Hippocampal formation (tissue), 2 donors: ENCODE results near the gene CSPG4.
"Not testable (repeated sequence)": the region's sequence is repeated elsewhere in the genome, so short reads cannot be mapped to it uniquely, and the experiment has no call there.

Experiments
- DNase-seq, 2 donors: peaks; one replicate each; lab custom pipeline; 2025; lab: John Stamatoyannopoulos, UW

CSPG4 gene

DNA sequence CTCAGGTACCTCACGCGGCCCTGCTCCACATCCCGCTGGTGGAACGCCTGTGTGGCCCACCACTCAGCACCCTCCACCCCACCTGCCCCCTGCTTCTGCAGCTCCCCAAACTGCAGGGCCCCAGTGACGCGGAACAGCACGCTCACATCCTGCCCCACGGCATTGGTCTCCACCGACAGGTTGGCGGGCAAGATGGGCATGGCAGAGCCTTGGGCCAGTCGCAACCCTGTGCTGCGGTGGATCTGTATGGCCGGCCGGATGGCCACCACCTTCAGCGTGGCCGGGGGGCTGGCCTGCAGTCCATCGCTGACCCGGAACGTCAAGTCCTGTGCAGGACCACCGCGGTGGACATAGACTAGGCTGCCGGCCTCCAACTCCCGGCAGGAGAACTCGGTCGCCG lies 23.8 kb downstream of the CSPG4 start:
- no peak for DNase-seq

DNA sequence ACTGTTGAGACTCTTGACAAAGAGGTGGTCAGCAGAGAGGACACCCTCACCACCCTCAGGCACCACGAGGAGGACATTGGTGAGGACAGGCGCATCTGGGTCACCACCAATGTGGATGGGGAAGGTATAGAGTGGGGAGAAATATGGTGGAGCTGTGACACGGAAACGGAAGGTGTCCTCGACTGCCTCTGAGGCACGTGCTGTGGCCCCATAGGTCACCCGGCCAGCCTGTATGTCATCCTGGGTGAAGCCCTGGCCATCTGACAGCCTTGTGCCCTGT lies 24.4 kb downstream of the CSPG4 start:
- DNase-seq: no peak

DNA sequence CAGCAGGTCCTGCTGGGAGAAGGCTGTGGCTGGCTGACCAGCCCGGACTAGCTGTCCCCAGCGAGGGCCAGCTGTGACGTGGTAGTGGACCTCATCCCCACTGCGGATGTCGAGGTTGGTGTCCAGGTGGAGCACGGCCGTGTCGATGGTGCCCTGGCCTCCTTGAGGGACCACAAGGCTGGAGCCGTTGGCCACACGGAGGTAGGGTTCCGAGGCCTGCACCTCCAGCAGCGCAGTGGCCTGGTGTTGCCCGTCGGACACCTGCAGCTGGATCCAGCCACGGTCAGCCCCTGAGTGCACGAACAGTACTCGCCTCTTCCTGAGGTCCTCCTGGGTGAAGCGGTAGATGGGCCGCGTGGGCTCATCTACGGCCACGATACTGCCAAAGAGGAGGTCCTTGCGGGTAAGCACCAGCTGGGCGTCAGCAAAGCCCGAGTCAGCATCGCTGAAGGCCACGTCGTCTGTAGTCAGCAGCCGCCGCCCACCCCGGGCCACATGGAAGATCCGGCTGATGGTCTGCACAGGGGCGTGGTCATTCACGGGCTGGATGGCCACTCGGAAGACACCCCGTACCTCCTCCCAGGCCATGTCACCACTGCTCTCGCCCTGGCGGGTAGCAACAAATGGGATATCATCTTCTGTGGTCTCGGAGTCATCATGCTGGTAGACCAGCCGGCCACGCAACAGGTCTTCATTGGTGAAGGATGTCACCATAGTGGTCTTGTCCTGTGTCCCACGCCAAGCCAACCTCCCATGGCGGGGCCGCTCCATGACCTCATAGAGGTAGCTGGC lies 25.0 kb downstream of the CSPG4 start:
- no peak for DNase-seq

DNA sequence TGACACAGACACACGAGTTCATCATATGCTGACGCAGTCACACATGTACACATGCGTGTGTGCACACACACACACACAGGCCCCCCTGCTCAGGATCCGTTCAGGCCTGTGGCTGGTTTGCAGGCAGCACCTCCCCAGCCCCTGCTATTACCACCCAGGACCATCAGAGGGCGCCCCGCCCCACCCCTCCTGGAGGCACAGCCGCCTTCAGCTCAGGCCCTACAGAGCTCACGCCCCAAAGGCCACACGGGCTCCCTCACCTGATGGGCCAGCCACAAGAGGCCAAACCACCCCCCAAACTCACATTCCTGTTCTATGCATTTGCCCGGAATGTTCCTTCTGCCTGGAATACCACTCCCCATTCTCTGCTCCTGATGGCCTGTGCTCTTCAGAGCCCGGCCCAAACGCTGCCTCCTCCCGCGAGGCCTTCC lies 26.4 kb downstream of the CSPG4 start:
- peak in 1 of 2 donors; percentile 43 for DNase-seq

DNA sequence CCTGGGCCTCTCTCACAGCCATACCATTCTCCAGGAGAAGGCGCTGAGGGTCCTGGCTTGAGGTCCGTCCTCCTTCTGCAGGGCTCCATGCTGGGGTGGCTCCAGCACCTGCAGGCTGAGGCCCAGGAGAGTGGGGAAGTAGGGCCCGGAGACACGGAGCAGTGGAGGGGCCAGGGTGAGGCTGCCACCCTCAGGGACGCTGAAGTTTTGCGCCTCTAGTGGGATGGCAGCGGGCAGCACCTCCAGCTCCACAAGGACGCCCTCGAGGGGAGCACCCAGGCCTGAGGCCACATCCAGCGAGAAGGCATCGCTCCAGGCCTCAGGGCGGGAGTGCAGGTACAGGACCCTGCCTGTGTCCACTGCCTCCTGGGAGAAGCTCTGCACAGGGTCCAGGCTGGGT lies 27.5 kb downstream of the CSPG4 start:
- DNase-seq: no peak

DNA sequence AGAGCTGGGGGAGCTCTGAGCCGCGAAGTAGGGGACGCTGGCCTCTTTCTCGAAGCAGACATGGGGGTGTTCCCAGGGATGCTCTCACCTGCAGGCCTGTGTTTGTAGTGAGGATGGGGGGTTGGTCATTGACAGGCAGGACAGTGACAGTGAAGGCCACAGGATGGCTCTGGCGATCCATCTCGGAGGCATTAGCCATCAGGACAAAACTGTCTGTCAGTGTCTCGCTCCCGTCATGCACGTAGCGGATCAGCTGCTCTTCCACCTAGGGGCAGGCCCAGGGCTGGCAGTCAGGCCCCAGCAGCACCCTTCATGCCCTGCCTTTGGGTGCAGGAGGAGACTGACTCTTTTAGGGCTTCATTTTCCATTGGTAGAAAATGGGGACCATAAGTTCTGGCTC lies 28.0 kb downstream of the CSPG4 start:
- DNase-seq: no peak

DNA sequence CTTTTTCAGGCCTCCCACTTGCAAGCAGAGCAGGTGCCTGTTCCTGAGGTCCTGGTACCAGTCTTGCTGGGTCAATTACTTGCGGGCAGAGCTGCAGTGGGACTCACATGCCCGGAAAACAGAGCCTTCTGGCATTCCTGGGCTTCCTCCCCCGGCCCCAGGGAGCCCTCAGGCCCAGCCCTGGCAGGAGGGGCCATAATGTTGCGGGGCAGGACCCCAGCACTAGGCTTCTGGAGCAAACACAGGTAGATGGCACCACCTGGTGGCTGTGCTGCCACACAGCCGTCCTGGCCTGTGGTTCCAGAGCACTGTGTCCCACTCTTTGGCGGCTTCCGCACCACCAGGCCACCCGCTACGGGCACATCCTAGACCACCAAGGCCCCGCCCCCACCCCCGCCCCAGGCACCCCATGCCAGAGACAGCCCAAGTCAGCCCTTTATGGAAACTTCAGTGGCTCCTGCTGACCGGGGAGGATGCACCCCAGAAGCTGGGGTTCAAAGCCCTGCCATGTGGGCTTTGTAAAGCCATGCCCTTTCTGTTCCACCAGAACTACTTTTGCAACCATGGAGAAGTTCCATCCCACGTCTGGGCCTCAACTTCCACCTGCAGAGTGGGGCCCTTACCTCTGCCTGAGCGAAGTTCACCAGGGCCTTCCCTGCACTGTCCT lies 28.9 kb downstream of the CSPG4 start:
- peak; percentile 4 to 46 for DNase-seq

DNA sequence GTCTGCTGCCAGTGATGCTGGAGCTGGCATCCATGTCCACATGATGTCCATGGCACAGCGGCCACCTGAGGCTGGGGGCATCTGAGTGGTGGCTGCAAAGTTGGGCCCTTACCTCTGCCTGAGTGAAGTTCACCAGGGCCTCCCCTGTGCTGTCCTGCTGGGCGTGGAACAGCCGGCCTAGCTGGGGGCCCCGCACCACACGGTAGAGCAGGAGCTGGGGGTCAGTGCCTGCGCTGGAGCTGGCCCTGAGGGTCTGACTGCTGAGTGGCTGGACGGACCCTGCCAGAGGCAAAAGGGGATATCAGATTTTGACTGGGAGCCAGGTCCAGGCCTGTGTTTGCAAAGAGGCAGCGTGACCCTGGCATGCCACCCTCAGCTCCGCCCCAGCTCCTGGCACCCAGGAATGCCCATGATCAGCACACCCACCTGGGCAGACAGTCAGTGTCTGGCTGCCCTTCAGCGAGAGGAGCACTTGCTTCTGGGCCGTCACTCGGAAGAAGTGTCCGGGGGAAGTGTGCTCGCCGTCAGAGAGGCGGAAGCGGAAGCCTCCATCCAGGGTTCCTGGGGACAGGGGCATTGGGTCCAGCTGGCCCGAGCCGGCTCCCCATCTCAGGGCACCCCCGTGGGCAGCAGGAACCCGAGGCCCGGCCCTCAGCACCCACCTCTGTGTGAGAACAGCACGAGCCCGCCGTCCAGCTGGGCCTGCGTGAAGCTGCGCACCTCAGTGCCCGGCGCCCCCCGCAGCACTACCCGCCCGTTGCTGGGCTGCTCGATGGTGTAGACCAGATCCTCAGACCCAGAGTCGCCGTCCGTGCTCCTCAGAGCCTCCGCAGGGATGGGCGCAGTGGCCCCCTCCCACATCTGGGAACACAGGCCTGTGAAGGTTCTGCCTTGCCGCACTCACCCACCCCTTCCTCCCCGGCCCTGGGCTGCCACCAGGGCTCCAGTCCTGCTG lies 30.2 kb downstream of the CSPG4 start:
- no peak for DNase-seq

DNA sequence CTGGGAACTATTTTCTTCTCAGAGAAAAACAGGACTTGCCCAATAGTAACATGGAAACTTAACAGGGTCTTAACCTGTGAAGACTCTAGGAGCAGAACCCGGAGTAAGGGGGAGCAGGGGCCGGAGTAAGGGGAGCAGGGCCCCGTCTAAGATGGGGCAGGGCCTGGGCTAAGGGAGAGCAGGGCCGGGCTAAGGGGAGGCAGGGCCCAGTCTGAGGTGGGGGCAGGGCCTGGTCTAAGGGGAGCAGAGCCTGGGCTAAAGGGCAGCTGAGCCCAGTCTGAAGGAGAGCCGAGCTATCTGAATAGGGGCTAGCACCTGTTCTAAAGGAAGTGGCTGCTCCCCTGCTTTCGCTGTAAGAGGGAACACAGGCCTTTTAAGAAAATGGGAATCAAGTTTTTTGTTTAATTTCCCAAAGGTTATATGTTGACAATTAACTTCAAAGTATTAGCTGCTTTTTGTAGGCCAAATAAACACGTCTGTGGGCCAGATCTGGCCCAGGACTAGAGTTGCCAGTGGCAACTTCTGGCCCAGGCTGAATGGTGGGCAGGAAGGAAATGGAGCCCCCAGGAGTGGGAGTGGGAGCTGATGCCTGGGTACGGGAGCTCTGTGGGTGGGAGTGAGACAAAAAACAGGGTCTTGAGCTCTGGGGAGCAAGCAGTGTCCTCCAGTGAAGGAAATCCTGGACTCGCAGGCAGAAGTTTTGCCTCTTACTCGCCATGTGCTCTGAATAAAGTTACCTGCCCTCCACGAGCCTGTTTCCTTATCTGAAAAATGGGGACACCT lies 32.5 kb downstream of the CSPG4 start:
- no peak for DNase-seq

DNA sequence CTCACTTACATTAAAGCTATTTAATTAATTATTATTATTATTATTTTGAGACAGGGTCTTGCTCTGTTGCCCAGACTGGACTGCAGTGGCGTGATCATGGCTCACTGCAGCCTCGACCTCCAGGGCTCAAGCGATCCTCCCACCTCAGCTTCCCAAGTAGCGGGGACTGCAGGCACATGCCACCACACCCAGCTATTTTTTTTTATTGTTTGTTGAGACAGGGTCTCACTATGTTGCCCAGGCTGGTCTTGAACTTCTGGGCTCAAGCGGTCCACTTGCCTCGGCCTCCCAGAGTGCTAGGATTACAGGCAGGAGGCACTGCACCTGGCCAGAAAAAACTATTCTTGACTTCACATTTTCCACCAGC lies 34.3 kb downstream of the CSPG4 start:
- not testable (repeated sequence) for DNase-seq

DNA sequence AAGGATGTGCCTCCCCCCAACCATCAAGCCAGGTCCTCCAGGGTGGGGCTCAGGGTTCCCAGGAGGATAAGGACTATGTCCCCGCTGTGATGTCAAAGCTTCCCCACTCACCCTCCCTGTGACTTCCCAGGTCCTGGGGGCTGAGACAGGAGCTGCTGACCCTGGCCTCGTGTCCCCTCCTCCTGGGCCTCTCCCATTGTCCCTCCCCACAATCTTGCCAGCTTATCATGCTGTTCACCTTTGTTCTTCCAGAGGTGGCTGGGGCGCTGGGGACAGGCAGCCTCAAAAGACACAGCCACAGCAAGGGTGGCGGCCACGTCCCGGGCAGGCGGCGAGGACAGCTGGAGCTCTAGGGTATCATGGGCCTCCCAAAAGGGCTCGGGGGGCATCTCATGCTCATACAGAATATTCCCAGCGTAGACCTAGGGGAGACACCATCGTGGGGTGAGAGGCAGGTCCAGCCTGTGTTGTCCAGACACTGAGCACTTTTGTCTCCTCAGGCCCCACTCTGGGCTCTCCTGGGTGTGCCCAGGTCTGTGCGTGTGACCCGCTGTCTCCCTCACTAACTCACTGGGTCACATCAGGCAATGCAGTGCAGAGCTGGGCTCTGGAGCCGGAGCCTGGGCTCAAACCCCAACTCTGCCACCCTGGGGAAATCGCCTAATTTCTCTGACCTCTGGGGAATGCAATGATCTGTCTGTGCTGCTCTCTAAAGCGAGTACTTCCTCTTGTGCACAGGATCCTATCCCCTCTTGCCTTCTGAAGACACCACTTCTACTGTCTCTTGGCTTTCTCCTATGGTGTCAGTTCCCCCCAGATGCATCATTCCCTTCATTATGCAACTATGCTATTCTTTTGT lies 35.0 kb downstream of the CSPG4 start:
- DNase-seq: no peak

DNA sequence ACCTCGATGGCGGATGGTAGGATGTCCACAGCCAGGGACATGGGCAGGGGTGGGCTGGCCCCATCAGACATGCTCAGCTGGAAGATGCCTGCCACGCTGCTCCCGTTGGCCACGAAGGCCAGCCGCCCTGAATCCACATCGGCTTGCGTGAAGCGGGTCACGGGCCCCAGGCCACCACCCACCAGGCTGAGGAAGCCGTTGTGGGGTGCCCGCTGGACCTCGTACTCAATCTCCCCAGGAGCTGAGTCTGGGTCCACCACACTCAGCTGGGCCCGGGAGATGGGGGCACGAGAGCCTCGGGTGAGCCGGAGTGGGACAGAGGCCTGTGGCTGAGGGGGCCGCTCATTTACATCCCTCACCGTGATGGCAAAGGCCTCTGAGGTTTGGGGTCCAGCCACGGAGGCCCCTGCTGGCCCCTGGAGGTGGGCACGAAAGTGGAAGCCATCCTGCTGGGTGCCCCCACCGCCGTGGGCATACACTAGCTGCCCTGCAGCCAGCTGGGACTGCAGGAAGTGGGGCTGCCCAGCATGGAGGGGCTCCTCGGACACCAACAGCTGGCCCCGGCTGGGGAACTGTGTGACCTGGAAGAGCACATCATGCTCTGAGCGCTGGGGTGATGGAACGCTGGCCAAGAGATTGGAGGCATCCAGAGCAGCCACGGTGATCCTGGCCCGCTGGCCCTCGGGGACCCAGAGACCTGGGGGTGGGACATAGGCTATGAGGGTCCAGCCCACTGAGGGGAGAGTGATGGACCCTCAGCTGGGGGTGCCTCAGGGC lies 35.8 kb downstream of the CSPG4 start:
- DNase-seq: no peak

DNA sequence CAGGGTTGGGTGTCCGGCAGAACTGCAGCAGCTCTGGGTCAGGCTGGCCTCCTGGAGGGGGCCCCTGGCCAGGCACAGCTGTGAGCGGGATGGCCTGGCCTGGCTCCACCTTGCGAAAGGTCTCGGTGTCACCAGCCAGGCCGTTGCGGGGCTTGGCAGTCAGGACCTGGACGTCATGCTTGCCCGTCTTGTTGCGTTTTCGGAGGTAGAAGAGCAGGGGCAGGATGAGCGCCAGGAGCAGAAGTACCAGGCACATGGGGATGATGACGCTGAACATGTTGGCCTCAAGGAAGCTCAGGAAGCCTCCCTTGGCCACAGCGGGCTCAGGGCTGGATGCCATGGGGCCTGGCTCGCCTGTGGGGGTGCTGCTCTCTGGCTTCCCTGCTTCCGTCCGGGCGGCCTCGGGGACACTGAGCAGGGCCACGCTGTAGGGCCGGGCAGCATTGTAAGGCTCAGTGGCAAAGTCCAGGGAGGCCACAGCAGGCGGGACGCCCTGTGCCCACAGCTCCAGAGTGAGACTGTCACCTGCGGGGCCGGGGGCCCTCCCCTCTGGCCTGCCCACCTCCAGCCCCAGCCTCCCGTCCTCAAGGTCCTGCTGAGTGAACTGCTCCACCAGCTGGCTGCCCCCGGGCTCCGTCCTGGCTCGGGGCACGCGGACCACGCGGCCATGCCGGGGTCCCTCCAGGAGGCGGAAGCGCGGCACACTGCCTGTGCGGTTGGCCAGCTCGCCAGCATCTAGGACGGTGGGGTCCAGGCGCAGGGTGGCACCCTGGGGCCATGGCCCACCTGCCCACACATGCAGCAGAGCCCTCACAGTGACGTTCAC lies 36.9 kb downstream of the CSPG4 start:
- DNase-seq: no peak

DNA sequence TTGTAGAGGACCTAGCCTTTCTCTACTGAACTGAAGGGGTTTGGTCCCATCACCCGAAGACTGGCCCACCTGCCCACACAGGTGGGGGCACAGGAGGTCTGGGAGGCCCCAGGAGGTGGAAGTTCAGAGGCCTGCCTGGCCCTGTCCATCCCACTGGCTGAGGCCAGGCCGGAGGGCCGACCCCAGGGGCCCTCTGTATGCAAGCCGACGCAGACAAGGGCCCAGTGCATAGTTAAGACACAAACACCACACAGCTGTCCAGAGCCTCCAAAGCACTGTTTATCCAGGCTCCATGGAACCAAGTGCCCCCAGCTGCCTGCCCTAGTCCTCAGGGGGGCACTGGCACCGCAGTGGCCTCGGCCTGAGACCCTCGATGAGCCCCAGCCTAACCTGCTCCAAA lies 38.3 kb downstream of the CSPG4 start:
- no peak for DNase-seq

DNA sequence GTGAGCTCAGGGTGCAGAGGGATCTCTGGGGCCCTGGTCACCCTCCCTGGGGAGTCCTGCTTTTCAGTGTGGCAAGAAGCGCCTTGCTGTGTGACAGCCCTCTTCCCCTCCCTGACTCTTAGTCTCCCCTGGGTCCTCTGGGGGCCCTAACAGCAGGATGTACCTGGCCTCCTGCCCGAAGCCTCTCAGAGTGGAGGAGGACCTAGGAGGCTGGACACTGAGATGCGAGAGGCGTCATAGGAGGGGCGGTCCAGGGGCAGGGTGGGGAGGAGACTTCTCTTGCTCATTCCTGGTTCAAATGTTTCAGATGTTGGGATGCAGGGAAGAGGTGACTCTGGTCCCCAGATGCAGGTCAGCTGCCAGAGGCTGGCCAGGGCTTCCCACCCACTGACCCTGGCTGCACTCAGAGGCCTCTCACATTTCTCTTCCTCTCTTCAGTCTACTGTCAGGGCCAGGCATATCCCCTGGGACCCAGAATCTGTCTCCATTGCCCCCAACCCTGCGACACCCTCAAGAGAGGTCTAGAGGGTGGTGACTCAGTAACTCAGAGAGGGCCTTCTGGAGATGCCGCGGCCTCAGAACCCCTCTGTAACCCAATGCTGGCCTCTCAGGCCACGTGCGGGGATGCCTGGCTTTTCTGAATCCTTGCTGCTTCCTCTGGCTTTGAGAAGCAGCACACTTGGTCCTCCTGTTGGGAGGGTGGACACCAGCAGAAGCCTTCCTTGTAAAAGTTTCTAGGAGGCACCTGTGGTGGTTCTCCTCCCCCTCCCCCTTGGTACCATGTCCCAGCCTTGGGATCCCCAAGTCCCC lies 39.0 kb downstream of the CSPG4 start:
- DNase-seq: no peak

DNA sequence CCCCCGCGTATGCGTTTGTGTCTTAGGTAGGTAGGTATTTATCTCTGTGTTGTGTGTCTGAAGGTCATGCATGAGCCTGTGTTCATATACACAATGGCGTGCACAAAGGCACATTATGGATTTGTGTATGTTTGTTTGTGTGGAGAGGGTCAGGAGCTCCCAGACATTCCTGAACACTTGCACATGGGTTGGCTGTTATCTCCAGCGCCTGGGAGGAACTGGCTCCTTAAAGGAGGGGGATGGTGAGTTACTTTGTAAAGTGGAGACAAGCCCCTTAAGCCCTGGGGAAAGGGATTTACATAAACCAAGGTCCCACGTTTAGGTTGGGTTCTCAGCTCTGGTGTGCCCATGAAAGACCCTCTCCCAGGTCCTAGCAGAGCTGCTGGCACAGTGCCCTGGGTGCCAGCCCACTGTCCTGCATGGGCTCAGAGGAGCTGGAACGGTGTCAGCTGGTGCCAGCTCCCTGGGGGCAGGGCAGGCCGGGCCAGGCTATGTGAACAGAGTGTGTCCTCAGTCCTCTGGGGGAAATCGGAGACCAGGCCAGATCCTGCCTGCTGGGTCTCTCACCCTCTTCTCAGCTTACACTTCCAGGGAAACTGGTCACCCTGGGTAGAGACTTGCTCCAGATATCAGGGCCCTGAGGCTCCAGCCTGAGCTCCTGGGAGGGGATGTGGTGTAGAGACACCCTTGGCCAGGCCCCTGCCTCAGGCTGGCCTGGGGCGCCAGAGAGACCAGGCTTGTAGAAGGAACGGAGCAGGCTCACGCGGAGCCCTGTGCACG lies 39.8 kb downstream of the CSPG4 start:
- no peak for DNase-seq

DNA sequence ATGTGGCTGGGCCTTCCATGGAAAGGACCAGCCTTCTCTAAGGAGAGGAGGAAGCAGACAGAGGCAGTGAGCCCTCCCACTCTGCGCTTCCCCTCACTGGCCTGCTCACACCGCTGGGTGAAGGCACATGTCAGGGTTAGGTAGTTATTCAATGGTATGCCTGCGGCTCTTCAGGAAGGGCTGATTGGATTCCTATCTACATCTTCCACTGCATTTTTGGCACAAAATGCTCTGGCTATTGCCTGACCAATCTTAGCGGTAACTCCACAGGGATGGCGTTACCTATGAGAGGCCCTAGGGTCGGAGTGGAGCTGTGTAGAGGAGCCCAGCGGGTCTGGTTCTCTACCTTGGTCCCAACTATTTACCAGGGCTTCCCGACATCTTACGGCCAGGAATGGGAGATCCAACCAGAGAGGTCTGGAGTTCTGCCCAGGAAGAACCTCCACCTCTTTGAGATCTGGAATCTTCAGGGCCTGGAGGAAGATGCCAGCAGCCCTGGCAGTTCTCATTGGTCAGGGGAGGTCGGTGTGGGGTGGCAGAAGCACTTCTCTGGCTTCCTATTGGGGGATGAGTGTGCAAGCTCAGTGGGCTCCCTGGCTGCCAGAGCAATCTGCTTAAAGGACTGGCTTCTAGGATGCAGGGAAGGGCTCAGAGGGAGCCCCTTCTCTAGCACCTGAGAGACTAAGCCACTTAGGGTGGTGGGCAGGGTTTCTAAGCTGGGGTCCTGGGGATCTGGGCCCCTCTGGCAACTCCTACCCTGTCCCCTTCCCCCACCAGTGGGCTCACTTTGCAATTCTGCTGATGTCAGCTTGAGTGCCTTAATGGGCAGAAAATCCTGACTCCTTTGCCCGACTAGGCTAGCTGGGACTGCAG lies 40.7 kb downstream of the CSPG4 start:
- DNase-seq: no peak
